SK-N-SH (cell line): ENCODE results near the gene EWSR1. TPM values are rescaled to one million over a fixed set of nuclear protein-coding genes. Genes with fewer than 3 reads are reported as not detected.
A peak's percentile ranks its signal among the peaks of the same experiment; 100 is the strongest.
"Not testable (repeated sequence)": the region's sequence is repeated elsewhere in the genome, so short reads cannot be mapped to it uniquely, and the experiment has no call there.

Experiments
- CTCF ChIA-PET: fragments of 300-600, 350-600 bp; formaldehyde crosslinking; extraction: SDS; loops from one replicate; lab custom pipeline; 2021; lab: Yijun Ruan, JAX
- POLR2A ChIA-PET: fragments of 350-600 bp; sonication (Branson Sonifier 250); formaldehyde crosslinking; extraction: SDS; loops from one replicate; lab custom pipeline; 2020; ENCODE audit warnings: antibody characterized with exemption, inconsistent platforms; lab: Yijun Ruan, JAX
- DNase-seq: peaks from one replicate; pipeline ENCODE4 v3.0.0; 2012
- H2AFZ ChIP-seq: fragments of 200-600 bp; sonication (generic); 2 replicates; pipeline ENCODE4 v1.8.1; 2016; ENCODE audit warnings: antibody characterized with exemption, mild to moderate bottlenecking, low read depth
- H3F3A ChIP-seq: fragments of 200-600 bp; sonication (generic); replicated peaks from 2 replicates; pipeline ENCODE3; 2016; ENCODE audit warnings: antibody characterized with exemption, mild to moderate bottlenecking; ENCODE audit not compliant: insufficient read depth
- H3K27ac ChIP-seq, 2 experiments: fragments of 200-500 bp in 1 of 2; fragments of 200-600 bp in 1 of 2; sonication (Bioruptor generic) in 1 of 2; sonication (generic), shearing (Covaris generic) in 1 of 2; 2 replicates each; pipeline versions ENCODE4 v1.5.1 to v1.6.1; 2014 to 2016; ENCODE audit warnings: low read depth in 2 of 2, inconsistent platforms in 1 of 2, low read length in 1 of 2, mild to moderate bottlenecking in 1 of 2, mixed read lengths in 1 of 2
- H3K27me3 ChIP-seq: fragments of 200-600 bp; sonication (generic), shearing (Covaris generic); 2 replicates; pipeline ENCODE4 v1.6.1; 2016; ENCODE audit warnings: mixed run types; ENCODE audit not compliant: insufficient read depth
- H3K36me3 ChIP-seq, 2 experiments: fragments of 200-500 bp in 1 of 2; fragments of 200-600 bp in 1 of 2; sonication (Bioruptor generic) in 1 of 2; sonication (generic) in 1 of 2; replicated peaks in 1 of 2; 2 replicates each; pipeline versions ENCODE3 to v1.5.1; 2014 to 2016; ENCODE audit warnings: low read length in 1 of 2, mild to moderate bottlenecking in 1 of 2; ENCODE audit not compliant: insufficient read depth in 2 of 2, control insufficient read depth in 1 of 2
- H3K4me1 ChIP-seq, 2 experiments: fragments of 200-500 bp in 1 of 2; fragments of 200-600 bp in 1 of 2; sonication (Bioruptor generic) in 1 of 2; sonication (generic), shearing (Covaris generic) in 1 of 2; 2 replicates each; pipeline versions ENCODE4 v1.5.1 to v1.6.1; 2014 to 2016; ENCODE audit warnings: low read depth in 1 of 2, low read length in 1 of 2, mixed run types in 1 of 2; ENCODE audit not compliant: insufficient read depth in 2 of 2, control insufficient read depth in 1 of 2
- H3K4me2 ChIP-seq: fragments of 200-600 bp; sonication (generic), shearing (Covaris generic); 2 replicates; pipeline ENCODE4 v1.6.1; 2017; ENCODE audit warnings: mixed run types
- H3K4me3 ChIP-seq, 2 experiments: fragments of 200-500 bp in 1 of 2; fragments of 200-600 bp in 1 of 2; sonication (Bioruptor generic) in 1 of 2; sonication (generic), shearing (Covaris generic) in 1 of 2; 2 replicates each; pipeline versions ENCODE4 v1.5.1 to v1.8.1; 2014 to 2016; ENCODE audit warnings: low read depth in 2 of 2, inconsistent platforms in 1 of 2, low read length in 1 of 2, mild to moderate bottlenecking in 1 of 2, mixed read lengths in 1 of 2, moderate library complexity in 1 of 2
- H3K79me2 ChIP-seq: fragments of 200-600 bp; sonication (generic); 2 replicates; pipeline ENCODE4 v1.8.1; 2017; ENCODE audit warnings: mild to moderate bottlenecking; ENCODE audit not compliant: insufficient read depth
- H3K9ac ChIP-seq: fragments of 200-600 bp; sonication (generic); 2 replicates; pipeline ENCODE4 v1.6.1; 2017; ENCODE audit warnings: mixed run types
- H3K9me2 ChIP-seq: fragments of 200-600 bp; sonication (generic); 2 replicates; pipeline ENCODE4 v1.6.1; 2017; ENCODE audit warnings: mixed run types
- H3K9me3 ChIP-seq: fragments of 200-600 bp; sonication (generic); 2 replicates; pipeline ENCODE4 v1.6.1; 2017; ENCODE audit warnings: mixed run types, mild to moderate bottlenecking, moderate library complexity
- H4K20me1 ChIP-seq: fragments of 200-600 bp; sonication (generic); 2 replicates; pipeline ENCODE4 v1.6.1; 2017; ENCODE audit warnings: mild to moderate bottlenecking, mixed run types; ENCODE audit not compliant: insufficient read depth
- CHD2 ChIP-seq: fragments of 150-350 bp; IDR thresholded peaks from 2 replicates; pipeline ENCODE4 v1.6.1; 2018; ENCODE audit warnings: low read length; ENCODE audit not compliant: partially characterized antibody
- ELF1 ChIP-seq: IDR thresholded peaks from 2 replicates; pipeline ENCODE4 v1.4.0; 2012
- FOSL2 ChIP-seq: IDR thresholded peaks from 2 replicates; pipeline ENCODE4 v1.4.0; 2012; ENCODE audit warnings: low read depth, mild to moderate bottlenecking, moderate library complexity, borderline replicate concordance
- FOXJ3 ChIP-seq: sonication (generic); formaldehyde crosslinking; IDR thresholded peaks from 2 replicates; pipeline ENCODE4 v1.5.1; 2020; ENCODE audit warnings: mild to moderate bottlenecking, missing genetic modification reagents
- GABPA ChIP-seq: IDR thresholded peaks from 2 replicates; pipeline ENCODE4 v1.4.0; 2012; ENCODE audit warnings: low read depth, mild to moderate bottlenecking
- SIN3A ChIP-seq: IDR thresholded peaks from 2 replicates; pipeline ENCODE4 v1.6.1; 2012; ENCODE audit warnings: low read depth, mild to moderate bottlenecking, low read length, moderate library complexity, borderline replicate concordance
- TEAD4 ChIP-seq: IDR thresholded peaks from 2 replicates; pipeline ENCODE4 v1.4.0; 2012; ENCODE audit warnings: mild to moderate bottlenecking, borderline replicate concordance; ENCODE audit not compliant: insufficient read depth
- WGBS: methylation state at CpG from one replicate; pipeline ENCODE4 v1.1.6; 2017; ENCODE audit warnings: low lambda C conversion rate; 5-methylcytosine and 5-hydroxymethylcytosine counted together
- polyA plus RNA-seq, 3 experiments: library from polyadenylated mRNA; depleted of rRNA; stranded (reverse); fragments of >200 nt; gene quantifications; 2 replicates each; pipeline ENCODE4 v1.2.3, GENCODE V29; 2012
- TF ChIP-seq, protein P1 (sequence below): IDR thresholded peaks from 2 replicates; pipeline ENCODE4 v1.6.1; 2012; ENCODE audit warnings: mild to moderate bottlenecking, low read depth, low read length, moderate library complexity

EWSR1 gene
- polyA plus RNA-seq, 1 of the 3 experiments (the other 2 are of a cell fraction), result 173 TPM

DNA sequence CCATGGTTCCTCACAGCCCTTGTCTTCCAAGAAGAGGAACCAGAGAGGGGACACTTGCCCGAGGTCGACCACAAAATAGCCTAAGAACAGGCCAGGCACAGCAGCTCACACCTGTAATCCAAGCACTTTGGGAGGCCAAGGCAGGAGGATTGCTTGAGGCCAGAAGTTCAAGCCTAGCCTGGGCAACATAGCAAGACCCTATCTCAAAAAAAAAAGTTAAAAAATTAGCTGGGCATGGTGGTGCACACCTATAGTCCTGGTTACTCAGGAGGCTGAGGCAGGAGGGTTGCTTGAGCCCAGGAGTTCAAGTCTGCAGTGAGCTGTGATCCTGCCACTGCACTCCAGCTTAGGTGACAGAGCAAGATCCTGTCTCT lies 48.7 kb upstream of the EWSR1 start:
- DNase-seq, H2AFZ ChIP-seq, H3K79me2 ChIP-seq, H3K9me2 ChIP-seq, H3K9me3 ChIP-seq, H3K27ac ChIP-seq, H3K4me2 ChIP-seq, H3K36me3 ChIP-seq, H4K20me1 ChIP-seq, H3F3A ChIP-seq, H3K4me3 ChIP-seq, H3K27me3 ChIP-seq, H3K4me1 ChIP-seq, H3K9ac ChIP-seq: not testable (repeated sequence)
- 60% methylated on average over 2 of the region's 2 CpGs for WGBS
- ChIA-PET POLR2A (interaction anchor here (0.9 kb wide), 1 partner anchor 30 kb away, joined by 3 read pairs; no protein-coding TSS in a partner anchor), CTCF (interaction anchor here (0.7 to 1.9 kb wide), 5 partner anchors 10 to 26 kb away, joined by 3 to 9 read pairs (median 3); partner anchors contain the start of gene EMID1)

DNA sequence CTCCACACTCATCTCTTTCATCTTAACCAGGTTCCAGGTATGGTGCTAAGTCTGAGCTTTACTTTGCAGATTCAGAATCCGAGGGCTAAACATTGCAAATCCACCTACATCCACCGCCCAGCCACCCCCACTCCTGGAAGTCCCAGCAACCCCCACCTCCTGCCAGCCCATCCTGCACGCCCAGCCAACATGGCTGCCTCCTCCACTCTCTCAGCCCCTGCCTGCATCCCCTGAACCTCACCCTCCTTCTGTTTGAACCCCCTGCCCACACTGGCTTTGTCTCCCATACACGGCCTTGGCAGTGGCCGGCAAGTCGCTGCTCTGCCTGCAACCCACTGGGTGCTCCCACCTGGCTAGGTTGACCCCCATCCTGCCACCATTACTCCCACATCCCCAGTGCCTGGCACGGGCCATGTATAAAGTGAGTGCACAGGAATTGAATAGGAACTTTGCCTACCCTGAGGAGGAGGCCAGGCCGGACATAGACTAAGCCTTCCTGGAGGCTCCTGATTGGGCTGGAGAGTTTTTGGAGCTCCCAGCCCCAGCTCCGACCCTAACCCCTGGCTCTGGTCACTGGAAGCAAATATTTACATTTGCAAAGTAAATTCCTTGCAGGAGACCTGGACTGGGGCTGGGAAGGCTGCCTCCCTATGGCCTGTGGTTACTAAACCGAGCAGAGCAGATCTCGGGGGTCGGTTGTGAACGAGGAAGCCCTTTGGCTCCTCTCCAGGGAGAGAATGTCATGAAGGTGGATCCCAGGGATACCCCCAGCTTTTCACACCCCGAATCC lies 48.0 kb upstream of the EWSR1 start:
- no peaks in the 10 kb centered on the region for H3K27me3 ChIP-seq
- no peak overlapping the region for H3K4me2 ChIP-seq
- no peak overlapping the region for H3K27ac ChIP-seq
- WGBS, result 81% methylated on average over 12 of the region's 14 CpGs
- no peaks in the 10 kb centered on the region for H4K20me1 ChIP-seq
- ChIA-PET POLR2A (no interaction called here), CTCF (interaction anchor here (0.7 to 1.6 kb wide), 3 partner anchors 10 to 26 kb away, joined by 3 to 10 read pairs (median 3); no protein-coding TSS in a partner anchor)
- TF ChIP-seq, protein P1, sequence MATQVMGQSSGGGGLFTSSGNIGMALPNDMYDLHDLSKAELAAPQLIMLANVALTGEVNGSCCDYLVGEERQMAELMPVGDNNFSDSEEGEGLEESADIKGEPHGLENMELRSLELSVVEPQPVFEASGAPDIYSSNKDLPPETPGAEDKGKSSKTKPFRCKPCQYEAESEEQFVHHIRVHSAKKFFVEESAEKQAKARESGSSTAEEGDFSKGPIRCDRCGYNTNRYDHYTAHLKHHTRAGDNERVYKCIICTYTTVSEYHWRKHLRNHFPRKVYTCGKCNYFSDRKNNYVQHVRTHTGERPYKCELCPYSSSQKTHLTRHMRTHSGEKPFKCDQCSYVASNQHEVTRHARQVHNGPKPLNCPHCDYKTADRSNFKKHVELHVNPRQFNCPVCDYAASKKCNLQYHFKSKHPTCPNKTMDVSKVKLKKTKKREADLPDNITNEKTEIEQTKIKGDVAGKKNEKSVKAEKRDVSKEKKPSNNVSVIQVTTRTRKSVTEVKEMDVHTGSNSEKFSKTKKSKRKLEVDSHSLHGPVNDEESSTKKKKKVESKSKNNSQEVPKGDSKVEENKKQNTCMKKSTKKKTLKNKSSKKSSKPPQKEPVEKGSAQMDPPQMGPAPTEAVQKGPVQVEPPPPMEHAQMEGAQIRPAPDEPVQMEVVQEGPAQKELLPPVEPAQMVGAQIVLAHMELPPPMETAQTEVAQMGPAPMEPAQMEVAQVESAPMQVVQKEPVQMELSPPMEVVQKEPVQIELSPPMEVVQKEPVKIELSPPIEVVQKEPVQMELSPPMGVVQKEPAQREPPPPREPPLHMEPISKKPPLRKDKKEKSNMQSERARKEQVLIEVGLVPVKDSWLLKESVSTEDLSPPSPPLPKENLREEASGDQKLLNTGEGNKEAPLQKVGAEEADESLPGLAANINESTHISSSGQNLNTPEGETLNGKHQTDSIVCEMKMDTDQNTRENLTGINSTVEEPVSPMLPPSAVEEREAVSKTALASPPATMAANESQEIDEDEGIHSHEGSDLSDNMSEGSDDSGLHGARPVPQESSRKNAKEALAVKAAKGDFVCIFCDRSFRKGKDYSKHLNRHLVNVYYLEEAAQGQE, result no peak
- no peak for TF ChIP-seq FOXJ3 (CRISPR knock-in tag)
- no peak for TF ChIP-seq ELF1
- no peak for TF ChIP-seq FOSL2
- no peak for TF ChIP-seq GABPA
- no peak for TF ChIP-seq TEAD4
- TF ChIP-seq SIN3A, result no peak
- TF ChIP-seq CHD2, result no peak
- no peak overlapping the region for H3K4me3 ChIP-seq
- H3K9me2 ChIP-seq, result no peaks in the 10 kb centered on the region
- H3K4me1 ChIP-seq, result peaks cover 0 to 2% of the 10 kb centered on the region in 2 experiments; a peak in 1 of 4 replicates
- H3F3A ChIP-seq, result no peaks in the 10 kb centered on the region
- H3K79me2 ChIP-seq, result no peaks in the 10 kb centered on the region
- no peak overlapping the region for H3K9ac ChIP-seq
- no peak overlapping the region for H2AFZ ChIP-seq
- DNase-seq, result peak; percentile 21
- no peaks in the 10 kb centered on the region for H3K9me3 ChIP-seq
- no peaks in the 10 kb centered on the region for H3K36me3 ChIP-seq
